Measurements from ENCODE around the gene TET2.

GRCh38 chr4:105129286-105130040 is 17.2 kb upstream of the TET2 start:
- TF ChIP-seq CTCF (IDR thresholded peaks at IDR 0.05) (no peak), POLR2A (IDR thresholded peaks at IDR 0.05) (no peak)
